HCT116 (cell line): ENCODE results near the gene CCDC80.

Experiments used
- CBX3 ChIP-seq: IDR thresholded peaks from 2 replicates; pipeline ENCODE4 v1.6.1; 2012; ENCODE audit warnings: low read depth
- EZH2 ChIP-seq: fragments of 200-600 bp; sonication (generic); IDR thresholded peaks from 2 replicates; pipeline ENCODE4 v1.6.1; 2017; ENCODE audit warnings: antibody characterized with exemption, mixed run types
- EZH2phosphoT487 ChIP-seq: fragments of 200-600 bp; IDR thresholded peaks from 2 replicates; pipeline ENCODE4 v1.6.1; 2018; ENCODE audit warnings: antibody characterized with exemption, borderline replicate concordance
- MAX ChIP-seq: IDR thresholded peaks from 2 replicates; pipeline ENCODE4 v1.6.1; 2012
- POLR2A ChIP-seq: IDR thresholded peaks from 2 replicates; pipeline ENCODE4 v1.7.0; 2011; ENCODE audit warnings: borderline replicate concordance; ENCODE audit not compliant: insufficient read depth, insufficient read length; ENCODE audit errors: extremely low read depth
- POLR2AphosphoS5 ChIP-seq: IDR thresholded peaks from 2 replicates; pipeline ENCODE4 v1.6.1; 2011; ENCODE audit warnings: mild to moderate bottlenecking, low read depth, low read length, moderate library complexity
- SIN3A ChIP-seq: IDR thresholded peaks from 2 replicates; pipeline ENCODE4 v1.6.1; 2012; ENCODE audit warnings: low read depth
- YY1 ChIP-seq: IDR thresholded peaks from 2 replicates; pipeline ENCODE4 v1.6.1; 2011; ENCODE audit warnings: low read length, low read depth, moderate library complexity, mild to moderate bottlenecking; ENCODE audit not compliant: insufficient replicate concordance; ENCODE audit errors: extremely low read depth
- TF ChIP-seq, protein P1 (sequence below), 3 experiments: fragments of 200-600 bp in 1 of 3; sonication (generic) in 1 of 3; IDR thresholded peaks in 2 of 3; conservative IDR thresholded peaks in 1 of 3; 2 replicates each; pipeline ENCODE4 v1.5.1; 2012 to 2017; ENCODE audit warnings: low read depth in 2 of 3, low read length in 2 of 3, antibody characterized with exemption in 1 of 3, borderline replicate concordance in 1 of 3, control low read depth in 1 of 3, mild to moderate bottlenecking in 1 of 3, mixed read lengths in 1 of 3, mixed run types in 1 of 3, moderate library complexity in 1 of 3; ENCODE audit not compliant: insufficient read depth in 1 of 3
- TF ChIP-seq, protein P2 (sequence below): IDR thresholded peaks from 2 replicates; pipeline ENCODE4 v1.6.1; 2011; ENCODE audit warnings: mild to moderate bottlenecking, low read length, moderate library complexity; ENCODE audit not compliant: insufficient replicate concordance; ENCODE audit errors: extremely low read depth

GRCh38 chr3:112627919-112628466 lies 12.9 kb downstream of the CCDC80 start:
- TF ChIP-seq YY1: no peak
- TF ChIP-seq, protein P1, sequence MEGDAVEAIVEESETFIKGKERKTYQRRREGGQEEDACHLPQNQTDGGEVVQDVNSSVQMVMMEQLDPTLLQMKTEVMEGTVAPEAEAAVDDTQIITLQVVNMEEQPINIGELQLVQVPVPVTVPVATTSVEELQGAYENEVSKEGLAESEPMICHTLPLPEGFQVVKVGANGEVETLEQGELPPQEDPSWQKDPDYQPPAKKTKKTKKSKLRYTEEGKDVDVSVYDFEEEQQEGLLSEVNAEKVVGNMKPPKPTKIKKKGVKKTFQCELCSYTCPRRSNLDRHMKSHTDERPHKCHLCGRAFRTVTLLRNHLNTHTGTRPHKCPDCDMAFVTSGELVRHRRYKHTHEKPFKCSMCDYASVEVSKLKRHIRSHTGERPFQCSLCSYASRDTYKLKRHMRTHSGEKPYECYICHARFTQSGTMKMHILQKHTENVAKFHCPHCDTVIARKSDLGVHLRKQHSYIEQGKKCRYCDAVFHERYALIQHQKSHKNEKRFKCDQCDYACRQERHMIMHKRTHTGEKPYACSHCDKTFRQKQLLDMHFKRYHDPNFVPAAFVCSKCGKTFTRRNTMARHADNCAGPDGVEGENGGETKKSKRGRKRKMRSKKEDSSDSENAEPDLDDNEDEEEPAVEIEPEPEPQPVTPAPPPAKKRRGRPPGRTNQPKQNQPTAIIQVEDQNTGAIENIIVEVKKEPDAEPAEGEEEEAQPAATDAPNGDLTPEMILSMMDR (IDR thresholded peaks at IDR 0.05 in 2 of 3, conservative IDR thresholded peaks at IDR 0.05 in 1 of 3; ENCODE audit: borderline replicate concordance in 1 of 3, insufficient read depth in 1 of 3, low read depth in 2 of 3, low read length in 2 of 3): no peak
- TF ChIP-seq POLR2AphosphoS5: no peak
- no peak for TF ChIP-seq EZH2phosphoT487
- TF ChIP-seq POLR2A: no peak
- no peak for TF ChIP-seq EZH2
- no peak for TF ChIP-seq CBX3
- TF ChIP-seq, protein P2, sequence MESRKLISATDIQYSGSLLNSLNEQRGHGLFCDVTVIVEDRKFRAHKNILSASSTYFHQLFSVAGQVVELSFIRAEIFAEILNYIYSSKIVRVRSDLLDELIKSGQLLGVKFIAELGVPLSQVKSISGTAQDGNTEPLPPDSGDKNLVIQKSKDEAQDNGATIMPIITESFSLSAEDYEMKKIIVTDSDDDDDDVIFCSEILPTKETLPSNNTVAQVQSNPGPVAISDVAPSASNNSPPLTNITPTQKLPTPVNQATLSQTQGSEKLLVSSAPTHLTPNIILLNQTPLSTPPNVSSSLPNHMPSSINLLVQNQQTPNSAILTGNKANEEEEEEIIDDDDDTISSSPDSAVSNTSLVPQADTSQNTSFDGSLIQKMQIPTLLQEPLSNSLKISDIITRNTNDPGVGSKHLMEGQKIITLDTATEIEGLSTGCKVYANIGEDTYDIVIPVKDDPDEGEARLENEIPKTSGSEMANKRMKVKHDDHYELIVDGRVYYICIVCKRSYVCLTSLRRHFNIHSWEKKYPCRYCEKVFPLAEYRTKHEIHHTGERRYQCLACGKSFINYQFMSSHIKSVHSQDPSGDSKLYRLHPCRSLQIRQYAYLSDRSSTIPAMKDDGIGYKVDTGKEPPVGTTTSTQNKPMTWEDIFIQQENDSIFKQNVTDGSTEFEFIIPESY: no peak
- TF ChIP-seq MAX: no peak
- TF ChIP-seq SIN3A: no peak
